ENCODE data around the gene ADRA1B. TPM values are rescaled to one million over a fixed set of nuclear protein-coding genes. Genes with fewer than 3 reads are reported as not detected.

ADRA1B gene
- total and polyA plus RNA-seq, 2 donors (not counting 3 experiments of a cell fraction or from before 2014, with no cell fraction given) = 0.77 TPM; not detected in 1

DNA sequence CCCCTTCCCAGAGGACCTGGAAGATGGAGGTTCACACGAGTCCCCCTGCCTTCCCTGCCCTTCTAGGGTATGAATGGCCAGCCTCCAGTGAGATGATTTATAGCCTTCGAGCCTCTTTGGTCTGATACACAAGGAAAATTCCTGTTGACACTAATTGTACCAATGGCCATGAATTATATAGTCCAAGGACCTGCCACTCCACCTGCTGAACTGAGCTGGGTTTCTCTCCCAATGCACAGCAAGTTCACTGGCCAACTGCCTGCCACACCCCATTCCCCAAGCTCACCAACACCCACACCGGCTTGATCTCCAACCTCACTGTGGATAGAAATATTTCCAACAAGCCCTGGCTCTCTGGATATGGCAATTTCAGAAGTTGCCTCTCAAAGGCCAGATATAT lies 9.3 kb upstream of the ADRA1B start:
- Histone ChIP-seq H3K27me3 (ENCODE audit: control insufficient read depth in 2 of 2, insufficient read depth in 2 of 2, low read length in 2 of 2) (no peaks in the 10 kb centered on the region), H3K9me1 (replicated peaks; ENCODE audit: control insufficient read depth, extremely low read depth, insufficient read depth, low read length) (no peaks in the 10 kb centered on the region), H3K36me3 (ENCODE audit: control insufficient read depth in 2 of 2, extremely low read depth in 1 of 2, insufficient read depth in 2 of 2, low read length in 2 of 2) (no peaks in the 10 kb centered on the region), H3K9me3 (replicated peaks; ENCODE audit: control insufficient read depth, insufficient read depth, low read length) (no peaks in the 10 kb centered on the region), H3K4me3 (replicated peaks in 1 of 3; ENCODE audit: insufficient read depth in 1 of 3, low read depth in 1 of 3, low read length in 3 of 3) (no peak overlapping the region), H3K9ac (replicated peaks; ENCODE audit: extremely low read depth, insufficient read depth, low read length) (no peak overlapping the region), H3K27ac (ENCODE audit: insufficient read depth, low read depth, low read length) (no peak overlapping the region), H4K20me1 (replicated peaks; ENCODE audit: control insufficient read depth, extremely low read depth, insufficient read depth, low read length) (no peaks in the 10 kb centered on the region), H3K4me1 (ENCODE audit: control insufficient read depth, extremely low read depth, insufficient read depth, low read length) (peaks cover 6% of the 10 kb centered on the region), H3K79me2 (ENCODE audit: control insufficient read depth, insufficient read depth, low read length) (no peaks in the 10 kb centered on the region), H3K4me2 (ENCODE audit: insufficient read depth, low read length) (no peak overlapping the region), H2AFZ (ENCODE audit: low read depth, low read length) (no peak overlapping the region)
- no peak for FAIRE-seq
- CTCF ChIA-PET = interaction anchor here (1.2 kb wide), 1 partner anchor 21 kb away, joined by 4 read pairs; no protein-coding TSS in a partner anchor
- TF ChIP-seq JUN (IDR thresholded peaks at IDR 0.05; ENCODE audit: borderline replicate concordance, insufficient read depth, insufficient read length, low read depth) (no peak), MYC (IDR thresholded peaks at IDR 0.05; ENCODE audit: low read depth, low read length) (no peak), MAX (IDR thresholded peaks at IDR 0.05; ENCODE audit: insufficient read depth, insufficient read length) (no peak), POLR2A (IDR thresholded peaks at IDR 0.05; ENCODE audit: low read depth, low read length) (no peak), POLR2AphosphoS5 (IDR thresholded peaks at IDR 0.05; ENCODE audit: insufficient read depth, low read depth, low read length) (no peak), FOS (IDR thresholded peaks at IDR 0.05; ENCODE audit: borderline replicate concordance, insufficient read depth, low read length) (no peak), GATA2 (IDR thresholded peaks at IDR 0.05; ENCODE audit: insufficient read depth, insufficient read length, low read depth, low read length) (no peak), EZH2 (IDR thresholded peaks at IDR 0.05; ENCODE audit: borderline replicate concordance, low read depth, low read length, severe bottlenecking) (no peak)
- BruUV-seq (replicated peaks) = no TSS peak
- no peak for DNase-seq (ENCODE audit: low read depth, low spot score)
- dilution Hi-C loops (cut with MboI; ENCODE audit: extremely low pct_ligation_motif_present, low sequenced_read_pairs) = no loop called here
- intact Hi-C loops (cut with micrococcal nuclease) = no loop called here
- POLR2A ChIA-PET = no interaction called here
